Stomach (tissue), 9 donors: ENCODE data around the gene ULK3. TPM values are rescaled to one million over a fixed set of nuclear protein-coding genes. Genes with fewer than 3 reads are reported as not detected.

Experiments used
- DNase-seq, 2 donors: peaks; one replicate each; pipeline versions ENCODE4 v3.0.0 to v3.0.0-alpha.2; 2013 to 2019
- H3K27ac ChIP-seq, 5 donors: fragments of 200-600 bp in 4 of 5; sonication (generic) in 4 of 5; one replicate each; pipeline ENCODE4 v1.5.1; 2013 to 2019; ENCODE audit warnings: mild to moderate bottlenecking in 1 of 5, moderate library complexity in 1 of 5
- H3K27me3 ChIP-seq, 3 donors: fragments of 200-600 bp; sonication (generic); one replicate each; pipeline ENCODE4 v1.5.1; 2017 to 2019; ENCODE audit warnings: mixed run types in 1 of 3
- H3K36me3 ChIP-seq, 4 donors: fragments of 200-600 bp; sonication (generic); 1 replicate in 3 of 4; 2 replicates in 1 of 4; pipeline ENCODE4 v1.5.1; 2016 to 2019
- H3K4me1 ChIP-seq, 4 donors: fragments of 200-600 bp; sonication (generic); one replicate each; pipeline ENCODE4 v1.5.1; 2016 to 2019
- H3K4me3 ChIP-seq, 4 donors: fragments of 200-600 bp; sonication (generic) in 3 of 4; one replicate each; pipeline ENCODE4 v1.5.1; 2016 to 2019; ENCODE audit warnings: mild to moderate bottlenecking in 1 of 4
- H3K9me3 ChIP-seq, 4 donors: fragments of 200-600 bp; sonication (generic); one replicate each; pipeline ENCODE4 v1.5.1; 2016 to 2019
- EP300 ChIP-seq: sonication (generic); formaldehyde crosslinking; IDR thresholded peaks from one replicate; pipeline ENCODE4 v1.6.1; 2017; ENCODE audit warnings: antibody characterized with exemption
- POLR2A ChIP-seq, 4 donors: fragments of 450-650 bp; IDR thresholded peaks; one replicate each; pipeline ENCODE4 v1.6.1; 2016; ENCODE audit warnings: antibody characterized with exemption in 4 of 4, control low read depth in 2 of 4, mild to moderate bottlenecking in 1 of 4, moderate library complexity in 1 of 4
- POLR2AphosphoS5 ChIP-seq, 3 donors: sonication (generic); formaldehyde crosslinking; IDR thresholded peaks; one replicate each; pipeline ENCODE4 v1.6.1; 2016; ENCODE audit warnings: antibody characterized with exemption in 3 of 3
- WGBS, 5 donors: extraction: QIAGEN DNeasy Blood & Tissue Kit in 3 of 5; methylation state at CpG; one replicate each; pipeline versions ENCODE4 v1.1.5 to v1.1.7; 2013 to 2018; 5-methylcytosine and 5-hydroxymethylcytosine counted together
- intact Hi-C: fragments of 100-400 bp; cut with DNase I; formaldehyde crosslinking; loops from one replicate; pipeline ENCODE4 v1.15.1; 2023; ENCODE audit warnings: low total_unique reads
- polyA plus RNA-seq, 3 donors: library from polyadenylated mRNA; stranded (reverse); fragments of 200-250 nt; gene quantifications; one replicate each; pipeline ENCODE4 v1.2.3, GENCODE V29; 2013
- total RNA-seq, 5 donors: library from RNA; depleted of rRNA; stranded (reverse); fragments of >200 nt; gene quantifications; one replicate each; pipeline versions ENCODE4 v1.1.0 to v1.2.3, GENCODE V29; 2014 to 2016
- TF ChIP-seq, protein P1 (sequence below), 7 experiments: fragments of 450-650 bp in 4 of 7; fragments of 200-600 bp in 3 of 7; sonication (generic) in 3 of 7; IDR thresholded peaks; one replicate each; pipeline ENCODE4 v1.5.1; 2016 to 2019; ENCODE audit warnings: antibody characterized with exemption in 7 of 7, control low read depth in 2 of 7, mild to moderate bottlenecking in 1 of 7
- donor health status: healthy with polysubstance abuse.
- donor health status: Bipolar disorder and iron deficiency.
- donor health status: healthy.

ULK3 gene
- total and polyA plus RNA-seq, 8 donors, result 19.4 to 251 (median 46.2) TPM

DNA sequence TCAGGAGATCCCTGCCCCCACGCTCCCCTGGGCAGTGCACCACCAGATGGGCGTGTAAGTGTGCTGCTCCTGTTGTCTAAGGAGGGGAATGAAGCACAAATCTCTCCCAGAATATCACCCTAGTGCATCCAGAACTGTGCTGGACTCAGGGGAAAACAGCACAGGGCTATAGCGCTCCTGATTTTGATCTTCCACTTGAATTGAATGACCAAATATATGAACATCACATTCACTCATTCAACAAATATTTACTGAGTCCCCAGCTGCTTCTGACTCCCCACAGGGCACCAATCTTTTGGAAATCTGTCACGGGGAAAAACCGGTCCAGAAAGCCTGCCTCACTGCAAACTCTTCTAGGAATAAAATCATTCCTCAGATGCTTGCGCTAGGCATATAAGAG, 14.1 kb downstream of the ULK3 start:
- Histone ChIP-seq H3K36me3 (no peaks in the 10 kb centered on the region), H3K27ac (no peak overlapping the region), H3K27me3 (peaks cover 0 to 52% (median 29%) of the 10 kb centered on the region in 3 donors), H3K4me3 (no peak overlapping the region), H3K9me3 (no peaks in the 10 kb centered on the region), H3K4me1 (peaks cover 3 to 24% (median 6%) of the 10 kb centered on the region in 4 donors)
- intact Hi-C loops, result no loop called here
- 59 to 79% (median 61%) methylated on average over 6 of the region's 6 CpGs for WGBS, 5 donors
- DNase-seq, result no peak
- no peak for TF ChIP-seq POLR2AphosphoS5 (IDR thresholded peaks at IDR 0.05)
- no peak for TF ChIP-seq POLR2A (IDR thresholded peaks at IDR 0.05)
- TF ChIP-seq, protein P1, sequence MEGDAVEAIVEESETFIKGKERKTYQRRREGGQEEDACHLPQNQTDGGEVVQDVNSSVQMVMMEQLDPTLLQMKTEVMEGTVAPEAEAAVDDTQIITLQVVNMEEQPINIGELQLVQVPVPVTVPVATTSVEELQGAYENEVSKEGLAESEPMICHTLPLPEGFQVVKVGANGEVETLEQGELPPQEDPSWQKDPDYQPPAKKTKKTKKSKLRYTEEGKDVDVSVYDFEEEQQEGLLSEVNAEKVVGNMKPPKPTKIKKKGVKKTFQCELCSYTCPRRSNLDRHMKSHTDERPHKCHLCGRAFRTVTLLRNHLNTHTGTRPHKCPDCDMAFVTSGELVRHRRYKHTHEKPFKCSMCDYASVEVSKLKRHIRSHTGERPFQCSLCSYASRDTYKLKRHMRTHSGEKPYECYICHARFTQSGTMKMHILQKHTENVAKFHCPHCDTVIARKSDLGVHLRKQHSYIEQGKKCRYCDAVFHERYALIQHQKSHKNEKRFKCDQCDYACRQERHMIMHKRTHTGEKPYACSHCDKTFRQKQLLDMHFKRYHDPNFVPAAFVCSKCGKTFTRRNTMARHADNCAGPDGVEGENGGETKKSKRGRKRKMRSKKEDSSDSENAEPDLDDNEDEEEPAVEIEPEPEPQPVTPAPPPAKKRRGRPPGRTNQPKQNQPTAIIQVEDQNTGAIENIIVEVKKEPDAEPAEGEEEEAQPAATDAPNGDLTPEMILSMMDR (IDR thresholded peaks at IDR 0.05), result no peak
- no peak for TF ChIP-seq EP300

DNA sequence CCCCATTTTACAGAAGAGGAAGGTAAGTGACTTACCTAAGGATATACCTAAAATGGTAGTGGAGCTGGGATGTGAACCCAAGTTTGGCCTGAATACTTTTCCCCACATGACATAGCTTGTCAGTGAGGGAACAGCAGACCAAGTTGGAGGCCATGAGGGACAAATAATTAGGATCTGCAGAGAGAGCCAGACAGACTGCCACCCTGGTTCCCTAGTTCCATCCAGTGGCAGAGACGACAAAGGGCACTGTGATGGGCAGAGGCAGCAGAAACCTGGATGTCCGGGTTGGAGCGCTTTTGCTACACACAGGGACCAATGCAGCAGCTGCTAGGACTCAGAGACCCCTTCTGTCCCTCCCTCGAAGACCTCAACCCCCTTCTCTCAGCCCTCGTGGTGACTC, 15.3 kb downstream of the ULK3 start:
- WGBS, 5 donors, result 42 to 60% (median 54%) methylated on average over 5 of the region's 5 CpGs
- H3K36me3 ChIP-seq, result no peaks in the 10 kb centered on the region
- H3K27me3 ChIP-seq, result peaks cover 0 to 52% (median 29%) of the 10 kb centered on the region in 3 donors
- H3K9me3 ChIP-seq, result no peaks in the 10 kb centered on the region
- TF ChIP-seq, protein P1 (IDR thresholded peaks at IDR 0.05), result no peak
- TF ChIP-seq POLR2A (IDR thresholded peaks at IDR 0.05) (no peak), POLR2AphosphoS5 (IDR thresholded peaks at IDR 0.05) (no peak), EP300 (no peak)
- no peak overlapping the region for H3K4me3 ChIP-seq
- no peak overlapping the region for H3K27ac ChIP-seq
- intact Hi-C loops, result no loop called here
- peaks cover 3 to 24% (median 6%) of the 10 kb centered on the region in 4 donors for H3K4me1 ChIP-seq
- no peak for DNase-seq

DNA sequence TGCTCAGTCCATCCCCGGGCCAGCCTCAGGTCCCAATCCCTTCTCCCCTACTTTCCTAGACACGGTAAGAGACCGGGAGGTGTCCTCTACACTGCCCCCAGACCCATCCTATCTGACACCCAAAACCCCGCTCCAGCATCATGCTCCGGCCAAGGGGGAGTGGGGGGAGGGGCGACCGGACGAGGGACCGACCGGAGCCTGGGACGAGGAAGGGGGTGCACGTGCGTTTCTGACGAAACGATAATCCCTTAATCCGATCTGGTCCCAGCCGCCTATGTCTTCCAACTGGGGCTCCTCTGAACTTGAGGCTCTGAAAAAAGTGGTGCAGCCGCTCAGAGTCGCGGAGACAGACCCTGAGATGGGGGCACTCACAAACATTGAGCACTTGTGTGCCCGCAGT, 16.0 kb downstream of the ULK3 start:
- Histone ChIP-seq H3K4me3 (no peak overlapping the region), H3K4me1 (peaks cover 3 to 20% (median 6%) of the 10 kb centered on the region in 4 donors), H3K36me3 (no peaks in the 10 kb centered on the region), H3K27ac (no peak overlapping the region), H3K9me3 (no peaks in the 10 kb centered on the region), H3K27me3 (peaks cover 0 to 52% (median 29%) of the 10 kb centered on the region in 3 donors)
- no peak for DNase-seq
- no peak for TF ChIP-seq POLR2AphosphoS5 (IDR thresholded peaks at IDR 0.05)
- WGBS, 5 donors, result 15 to 25% (median 21%) methylated on average over 17 to 21 of the region's 21 CpGs
- intact Hi-C loops, result no loop called here

DNA sequence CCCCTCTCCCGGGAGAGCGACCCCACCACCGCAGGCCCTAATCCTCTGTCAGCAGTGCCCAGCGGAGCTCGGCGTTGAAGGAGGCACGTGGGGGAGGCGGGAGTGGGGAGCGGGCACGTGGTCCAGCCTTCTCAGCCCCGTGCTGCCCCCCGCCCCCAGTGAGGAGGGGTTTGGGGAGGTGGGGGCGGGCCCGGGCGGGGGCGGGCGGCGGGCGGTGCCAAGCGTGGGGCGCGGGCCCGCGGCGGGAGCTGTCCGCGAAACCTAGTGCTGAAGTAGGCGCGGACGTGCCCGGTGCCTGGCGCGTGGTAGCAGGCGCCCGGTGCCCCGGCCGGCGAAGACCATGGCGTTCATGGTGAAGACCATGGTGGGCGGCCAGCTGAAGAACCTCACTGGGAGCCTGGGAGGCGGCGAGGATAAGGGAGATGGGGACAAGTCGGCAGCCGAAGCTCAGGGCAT, 16.6 kb downstream of the ULK3 start, which contains the start of gene CPLX3:
TSS of gene CPLX3 (plus strand) at position 264 of the 456 bp plus-strand sequence. CDS start at position 341, 77 bp downstream.
- peak; percentile 34 to 75 for DNase-seq
- H3K4me1 ChIP-seq, result peaks cover 3 to 15% (median 6%) of the 10 kb centered on the region in 4 donors
- TF ChIP-seq POLR2AphosphoS5 (IDR thresholded peaks at IDR 0.05), result no peak
- H3K9me3 ChIP-seq, result no peaks in the 10 kb centered on the region
- peaks cover 0 to 52% (median 29%) of the 10 kb centered on the region in 3 donors for H3K27me3 ChIP-seq
- intact Hi-C loops, result no loop called here
- H3K27ac ChIP-seq, result no peak within 1 kb of the TSS
- 3 to 12% (median 7%) methylated on average over 15 to 44 of the region's 44 CpGs for WGBS, 5 donors
- H3K36me3 ChIP-seq, result no peaks in the 10 kb centered on the region
- H3K4me3 ChIP-seq, result no peak within 1 kb of the TSS

DNA sequence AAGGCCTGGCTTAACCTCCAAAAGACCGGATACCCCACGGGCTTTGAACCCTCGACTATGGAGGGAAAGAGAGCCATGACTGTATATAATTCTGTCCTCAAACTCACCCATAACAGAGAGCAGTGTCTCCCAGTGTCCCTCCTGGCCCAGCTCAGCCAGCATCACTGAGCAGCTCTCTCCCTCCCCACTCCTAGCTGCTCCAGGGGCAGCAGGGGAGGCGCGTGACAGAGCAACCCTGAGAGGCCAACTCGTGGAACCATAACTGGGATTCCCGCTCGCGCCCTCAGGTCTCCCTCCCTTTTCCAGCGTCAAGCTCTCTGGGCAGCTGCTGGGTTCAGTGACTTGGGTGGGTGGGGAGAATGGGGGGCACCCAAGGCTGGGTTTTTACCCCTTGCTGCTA, 17.1 kb downstream of the ULK3 start:
- intact Hi-C loops, result no loop called here
- H3K36me3 ChIP-seq, result no peaks in the 10 kb centered on the region
- H3K4me3 ChIP-seq, result no peak overlapping the region
- peaks cover 0 to 52% (median 29%) of the 10 kb centered on the region in 3 donors for H3K27me3 ChIP-seq
- no peak overlapping the region for H3K27ac ChIP-seq
- TF ChIP-seq POLR2AphosphoS5 (IDR thresholded peaks at IDR 0.05) (no peak), EP300 (no peak), POLR2A (IDR thresholded peaks at IDR 0.05) (no peak)
- TF ChIP-seq, protein P1 (IDR thresholded peaks at IDR 0.05), result no peak
- DNase-seq, result no peak
- 52 to 63% (median 61%) methylated on average over 4 to 10 of the region's 10 CpGs for WGBS, 5 donors
- no peaks in the 10 kb centered on the region for H3K9me3 ChIP-seq
- peaks cover 3 to 11% (median 6%) of the 10 kb centered on the region in 4 donors for H3K4me1 ChIP-seq
